ENCODE measurements around the gene THOP1.
"Not testable (repeated sequence)": the region's sequence is repeated elsewhere in the genome, so short reads cannot be mapped to it uniquely, and the experiment has no call there.

THOP1 gene

GRCh38 chr19:2814426-2814825 is 29.1 kb downstream of the THOP1 start:
- Histone ChIP-seq H2AFZ (ENCODE audit: low read depth, low read length) (no peak overlapping the region), H3K4me1 (ENCODE audit: insufficient read depth, low read length) (no peaks in the 10 kb centered on the region), H3K36me3 (ENCODE audit: insufficient read depth, low read length) (peaks cover 49% of the 10 kb centered on the region), H3K9me3 (ENCODE audit: low read length) (no peaks in the 10 kb centered on the region), H3K27me3 (ENCODE audit: insufficient read depth, low read length) (no peaks in the 10 kb centered on the region), H3K4me3 (ENCODE audit: low read length) (no peak overlapping the region)

GRCh38 chr19:2815191-2815614 is 29.9 kb downstream of the THOP1 start:
- Histone ChIP-seq H2AFZ (ENCODE audit: low read depth, low read length) (no peak overlapping the region), H3K4me3 (ENCODE audit: low read length) (no peak overlapping the region), H3K9me3 (ENCODE audit: low read length) (no peaks in the 10 kb centered on the region), H3K36me3 (ENCODE audit: insufficient read depth, low read length) (peaks cover 42% of the 10 kb centered on the region), H3K27me3 (ENCODE audit: insufficient read depth, low read length) (no peaks in the 10 kb centered on the region), H3K4me1 (ENCODE audit: insufficient read depth, low read length) (peaks cover 1% of the 10 kb centered on the region)

DNA sequence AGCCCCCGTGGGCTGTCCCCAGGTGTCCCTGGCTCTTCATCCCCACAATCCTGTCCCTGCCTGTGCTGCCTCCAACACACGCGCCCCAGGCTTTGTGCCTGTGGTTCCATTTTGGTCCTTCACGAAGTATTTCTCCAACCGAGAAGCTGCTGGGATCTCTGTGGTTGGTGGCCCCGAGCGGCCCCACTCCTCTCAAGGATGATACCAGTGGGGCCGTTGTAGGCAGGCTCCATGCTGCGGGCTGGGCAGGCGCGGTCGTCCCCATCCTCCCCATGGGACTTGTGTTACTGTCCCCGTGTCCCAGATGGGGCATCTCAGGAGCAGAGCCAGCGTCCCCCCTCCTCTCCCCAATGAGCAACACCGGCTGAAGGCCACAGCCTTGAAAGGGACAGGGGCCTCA is 30.6 kb downstream of the THOP1 start:
- Histone ChIP-seq H2AFZ (ENCODE audit: low read depth, low read length) (no peak overlapping the region), H3K4me3 (ENCODE audit: low read length) (no peak overlapping the region), H3K36me3 (ENCODE audit: insufficient read depth, low read length) (peaks cover 35% of the 10 kb centered on the region), H3K9me3 (ENCODE audit: low read length) (no peaks in the 10 kb centered on the region), H3K27me3 (ENCODE audit: insufficient read depth, low read length) (no peaks in the 10 kb centered on the region), H3K4me1 (ENCODE audit: insufficient read depth, low read length) (peaks cover 4% of the 10 kb centered on the region)

GRCh38 chr19:2816641-2817040 is 31.3 kb downstream of the THOP1 start:
- Histone ChIP-seq H3K4me3 (ENCODE audit: low read length) (no peak overlapping the region), H3K36me3 (ENCODE audit: insufficient read depth, low read length) (peaks cover 28% of the 10 kb centered on the region), H3K9me3 (ENCODE audit: low read length) (peaks cover 2% of the 10 kb centered on the region), H3K27me3 (ENCODE audit: insufficient read depth, low read length) (no peaks in the 10 kb centered on the region), H3K4me1 (ENCODE audit: insufficient read depth, low read length) (peaks cover 4% of the 10 kb centered on the region), H2AFZ (ENCODE audit: low read depth, low read length) (no peak overlapping the region)

DNA sequence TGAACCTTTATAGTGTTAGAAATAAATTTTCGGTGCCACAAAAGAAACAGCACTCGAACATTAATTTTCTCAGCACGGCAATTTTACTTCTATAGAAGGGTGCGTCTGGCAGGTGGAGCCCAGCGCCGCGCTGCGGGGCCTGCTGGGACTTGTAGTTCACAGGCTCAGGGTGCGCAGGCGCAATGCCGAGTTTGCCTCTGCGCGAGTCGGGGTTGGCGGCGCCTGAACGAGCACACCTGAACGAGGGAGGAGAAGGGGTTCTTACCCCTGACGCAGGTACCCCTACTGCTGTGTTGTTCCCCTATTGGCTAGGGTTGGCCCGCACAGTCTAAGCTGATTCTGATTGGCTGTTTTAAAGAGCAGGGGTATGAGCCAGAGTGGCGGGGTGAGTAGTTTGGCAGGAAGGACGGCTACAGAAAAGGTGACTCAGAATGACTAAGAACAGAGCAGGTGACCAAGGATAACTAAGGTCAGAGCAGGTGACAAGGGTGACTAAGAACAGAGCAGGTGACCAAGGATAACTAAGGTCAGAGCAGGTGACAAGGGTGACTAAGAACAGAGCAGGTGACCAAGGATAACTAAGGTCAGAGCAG is 32.0 kb downstream of the THOP1 start:
- H2AFZ ChIP-seq (ENCODE audit: low read depth, low read length); H3K4me3 ChIP-seq (ENCODE audit: low read length); H3K4me1 ChIP-seq (ENCODE audit: insufficient read depth, low read length); H3K27me3 ChIP-seq (ENCODE audit: insufficient read depth, low read length); H3K9me3 ChIP-seq (ENCODE audit: low read length): not testable (repeated sequence)
- peaks cover 21% of the 10 kb centered on the region for H3K36me3 ChIP-seq (ENCODE audit: insufficient read depth, low read length)

- H2AFZ ChIP-seq (ENCODE audit: low read depth, low read length), result peak within 1 kb of the TSS; percentile 76
- peak within 1 kb of the TSS; percentile 85 for H3K4me3 ChIP-seq (ENCODE audit: low read length)
- H3K9me3 ChIP-seq (ENCODE audit: low read length), result peaks cover 23% of the 10 kb centered on the region
- peaks cover 4% of the 10 kb centered on the region for H3K4me1 ChIP-seq (ENCODE audit: insufficient read depth, low read length)
- no peaks in the 10 kb centered on the region for H3K27me3 ChIP-seq (ENCODE audit: insufficient read depth, low read length)
- H3K36me3 ChIP-seq (ENCODE audit: insufficient read depth, low read length), result peaks cover 12% of the 10 kb centered on the region
Observed at GRCh38 chr19:2819540-2820111, 34.3 kb downstream of the THOP1 start, which contains the start of gene ZNF554. Gene ZNF554, plus strand, starts transcription at chr19:2819868. Its CDS starts 204 bp downstream, at chr19:2820072.

GRCh38 chr19:2820112-2820702 is 34.9 kb downstream of the THOP1 start:
- Histone ChIP-seq H2AFZ (ENCODE audit: low read depth, low read length) (peak overlapping the region; percentile 76), H3K9me3 (ENCODE audit: low read length) (peaks cover 26% of the 10 kb centered on the region), H3K36me3 (ENCODE audit: insufficient read depth, low read length) (peaks cover 10% of the 10 kb centered on the region), H3K4me1 (ENCODE audit: insufficient read depth, low read length) (peaks cover 4% of the 10 kb centered on the region), H3K4me3 (ENCODE audit: low read length) (peak overlapping the region; percentile 85), H3K27me3 (ENCODE audit: insufficient read depth, low read length) (no peaks in the 10 kb centered on the region)

GRCh38 chr19:2822846-2823245 is 37.5 kb downstream of the THOP1 start:
- Histone ChIP-seq H3K27me3 (ENCODE audit: insufficient read depth, low read length) (no peaks in the 10 kb centered on the region), H2AFZ (ENCODE audit: low read depth, low read length) (no peak overlapping the region), H3K4me3 (ENCODE audit: low read length) (no peak overlapping the region), H3K9me3 (ENCODE audit: low read length) (peaks cover 41% of the 10 kb centered on the region), H3K36me3 (ENCODE audit: insufficient read depth, low read length) (peaks cover 20% of the 10 kb centered on the region), H3K4me1 (ENCODE audit: insufficient read depth, low read length) (peaks cover 4% of the 10 kb centered on the region)

- no peaks in the 10 kb centered on the region for H3K27me3 ChIP-seq (ENCODE audit: insufficient read depth, low read length)
- peaks cover 4% of the 10 kb centered on the region for H3K4me1 ChIP-seq (ENCODE audit: insufficient read depth, low read length)
- peaks cover 48% of the 10 kb centered on the region for H3K9me3 ChIP-seq (ENCODE audit: low read length)
- no peak overlapping the region for H3K4me3 ChIP-seq (ENCODE audit: low read length)
- peaks cover 22% of the 10 kb centered on the region for H3K36me3 ChIP-seq (ENCODE audit: insufficient read depth, low read length)
- no peak overlapping the region for H2AFZ ChIP-seq (ENCODE audit: low read depth, low read length)
Observed at GRCh38 chr19:2823646-2824045, 38.3 kb downstream of the THOP1 start.

GRCh38 chr19:2824129-2824528 is 38.8 kb downstream of the THOP1 start:
- Histone ChIP-seq H3K27me3 (ENCODE audit: insufficient read depth, low read length) (no peaks in the 10 kb centered on the region), H3K4me3 (ENCODE audit: low read length) (no peak overlapping the region), H3K9me3 (ENCODE audit: low read length) (peaks cover 53% of the 10 kb centered on the region), H3K4me1 (ENCODE audit: insufficient read depth, low read length) (peaks cover 4% of the 10 kb centered on the region), H3K36me3 (ENCODE audit: insufficient read depth, low read length) (peaks cover 22% of the 10 kb centered on the region), H2AFZ (ENCODE audit: low read depth, low read length) (no peak overlapping the region)

DNA sequence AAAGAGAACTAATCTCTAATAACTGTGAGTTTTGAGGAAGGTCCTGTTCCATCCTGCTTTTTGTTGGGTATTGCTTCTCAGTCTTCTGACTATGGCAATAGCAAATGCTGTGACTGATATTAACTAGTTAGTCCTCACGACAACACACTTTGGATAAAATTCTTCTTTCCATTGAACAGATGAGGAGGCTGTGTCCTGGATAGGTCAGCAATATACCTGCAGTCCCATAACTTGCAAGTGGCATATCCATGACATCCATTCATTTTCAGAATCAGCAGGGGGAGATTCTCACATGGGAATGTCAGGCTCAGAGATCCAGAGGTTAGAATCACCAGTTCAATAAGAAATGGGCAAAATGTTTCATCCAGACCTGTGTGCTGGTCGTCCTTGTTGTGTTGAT is 41.7 kb downstream of the THOP1 start:
- peaks cover 23% of the 10 kb centered on the region for H3K36me3 ChIP-seq (ENCODE audit: insufficient read depth, low read length)
- H2AFZ ChIP-seq (ENCODE audit: low read depth, low read length), result no peak overlapping the region
- no peaks in the 10 kb centered on the region for H3K27me3 ChIP-seq (ENCODE audit: insufficient read depth, low read length)
- H3K9me3 ChIP-seq (ENCODE audit: low read length), result peaks cover 59% of the 10 kb centered on the region
- no peaks in the 10 kb centered on the region for H3K4me1 ChIP-seq (ENCODE audit: insufficient read depth, low read length)
- no peak overlapping the region for H3K4me3 ChIP-seq (ENCODE audit: low read length)

DNA sequence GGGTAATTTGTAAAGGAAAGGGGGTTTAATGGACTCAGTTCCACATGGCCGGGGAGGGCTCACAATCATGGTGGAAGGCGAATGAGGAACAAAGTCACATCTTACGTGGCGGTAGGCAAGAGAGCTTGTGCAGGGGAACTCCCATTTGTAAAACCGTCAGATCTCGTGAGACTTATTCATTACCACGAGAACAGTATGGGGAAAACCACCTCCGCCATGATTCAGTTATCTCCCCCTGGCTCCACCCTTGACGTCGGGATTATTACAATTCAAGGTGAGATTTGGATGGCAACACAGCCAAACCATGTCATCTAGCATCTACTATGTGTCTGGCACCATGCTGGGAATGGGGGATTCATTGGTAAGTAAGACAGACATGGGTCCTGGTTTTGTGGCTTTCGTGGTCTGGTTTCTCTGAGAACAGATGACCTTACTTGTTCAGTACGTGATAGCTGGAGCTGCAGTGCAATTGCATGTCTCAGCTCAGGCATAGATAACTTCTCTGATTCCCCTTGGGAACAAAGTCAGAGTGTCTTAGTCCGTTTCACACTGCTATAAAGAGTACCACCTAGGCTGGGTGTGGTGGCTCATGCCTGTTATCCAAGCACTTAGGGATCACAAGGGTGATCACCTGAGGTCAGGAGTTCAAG is 42.7 kb downstream of the THOP1 start:
- H3K36me3 ChIP-seq (ENCODE audit: insufficient read depth, low read length), result peaks cover 31% of the 10 kb centered on the region
- H2AFZ ChIP-seq (ENCODE audit: low read depth, low read length), result no peak overlapping the region
- no peak overlapping the region for H3K4me3 ChIP-seq (ENCODE audit: low read length)
- peaks cover 63% of the 10 kb centered on the region for H3K9me3 ChIP-seq (ENCODE audit: low read length)
- no peaks in the 10 kb centered on the region for H3K27me3 ChIP-seq (ENCODE audit: insufficient read depth, low read length)
- no peaks in the 10 kb centered on the region for H3K4me1 ChIP-seq (ENCODE audit: insufficient read depth, low read length)

GRCh38 chr19:2834294-2834871 is 49.1 kb downstream of the THOP1 start:
- Histone ChIP-seq H3K4me3 (ENCODE audit: low read length) (no peak overlapping the region), H2AFZ (ENCODE audit: low read depth, low read length) (no peak overlapping the region), H3K36me3 (ENCODE audit: insufficient read depth, low read length) (peaks cover 36% of the 10 kb centered on the region), H3K27me3 (ENCODE audit: insufficient read depth, low read length) (no peaks in the 10 kb centered on the region), H3K9me3 (ENCODE audit: low read length) (peaks cover 57% of the 10 kb centered on the region), H3K4me1 (ENCODE audit: insufficient read depth, low read length) (no peaks in the 10 kb centered on the region)
